Suprapubic skin (tissue), 4 donors: Measurements from ENCODE around the gene DAND5. TPM values are rescaled to one million over a fixed set of nuclear protein-coding genes. Genes with fewer than 3 reads are reported as not detected.
A peak's percentile ranks its signal among the peaks of the same experiment; 100 is the strongest.

Experiments
- DNase-seq, 2 donors: peaks; one replicate each; pipeline ENCODE4 v3.0.0-alpha.2; 2019; ENCODE audit warnings: low spot score in 2 of 2
- H3K27ac ChIP-seq: fragments of 200-600 bp; sonication (generic); one replicate; pipeline ENCODE4 v1.5.1; 2019
- H3K27me3 ChIP-seq: fragments of 200-600 bp; sonication (generic); one replicate; pipeline ENCODE4 v1.5.1; 2019
- H3K36me3 ChIP-seq: fragments of 200-600 bp; sonication (generic); one replicate; pipeline ENCODE4 v1.5.1; 2019
- H3K4me1 ChIP-seq: fragments of 200-600 bp; sonication (generic); one replicate; pipeline ENCODE4 v1.5.1; 2019
- H3K4me3 ChIP-seq: fragments of 200-600 bp; sonication (generic); one replicate; pipeline ENCODE4 v1.5.1; 2019; ENCODE audit warnings: mild to moderate bottlenecking
- H3K9me3 ChIP-seq: fragments of 200-600 bp; sonication (generic); one replicate; pipeline ENCODE4 v1.5.1; 2019
- CTCF ChIP-seq, 2 donors: fragments of 200-600 bp in 1 of 2; fragments of 450-650 bp in 1 of 2; sonication (generic) in 1 of 2; IDR thresholded peaks; one replicate each; pipeline ENCODE4 v1.5.1; 2016 to 2019; ENCODE audit warnings: antibody characterized with exemption in 2 of 2, mild to moderate bottlenecking in 1 of 2, moderate library complexity in 1 of 2
- EP300 ChIP-seq: sonication (generic); formaldehyde crosslinking; IDR thresholded peaks from one replicate; pipeline ENCODE4 v1.6.1; 2017; ENCODE audit warnings: antibody characterized with exemption
- POLR2A ChIP-seq, 2 donors: fragments of 450-650 bp; IDR thresholded peaks; one replicate each; pipeline ENCODE4 v1.6.1; 2017; ENCODE audit warnings: antibody characterized with exemption in 2 of 2, mild to moderate bottlenecking in 2 of 2, moderate library complexity in 2 of 2
- POLR2AphosphoS5 ChIP-seq, 3 donors: sonication (generic); formaldehyde crosslinking; IDR thresholded peaks; one replicate each; pipeline ENCODE4 v1.6.1; 2017; ENCODE audit warnings: antibody characterized with exemption in 3 of 3
- whole genome bisulfite sequencing: methylation state at CpG from one replicate; pipeline ENCODE4 v1.1.5; 2018; 5-methylcytosine and 5-hydroxymethylcytosine counted together
- total RNA-seq, 4 donors: library from RNA; depleted of rRNA; stranded (reverse); fragments of >200 nt; gene quantifications; one replicate each; pipeline ENCODE4 v1.1.0, GENCODE V29; 2016

Gene DAND5
- total RNA-seq, 4 donors from 2014 or later, result not detected

GRCh38 chr19:12994701-12995595 lies 25.6 kb downstream of the DAND5 start, which contains the start of gene NFIX:
Gene NFIX (plus strand): TSS chr19:12995475. CDS start chr19:12995838, 363 bp downstream.
- no peaks in the 10 kb centered on the region for H3K9me3 ChIP-seq
- no peak for TF ChIP-seq EP300
- TF ChIP-seq POLR2AphosphoS5 (IDR thresholded peaks at IDR 0.05), result peak in 2 of 3 donors; percentile 28 to 63
- peak within 1 kb of the TSS; percentile 97 for H3K27ac ChIP-seq
- peak within 1 kb of the TSS; percentile 89 for H3K4me3 ChIP-seq
- 24% methylated on average over 16 of the region's 84 CpGs for WGBS
- H3K27me3 ChIP-seq, result no peaks in the 10 kb centered on the region
- H3K36me3 ChIP-seq, result no peaks in the 10 kb centered on the region
- peak; percentile 80 to 90 for DNase-seq
- H3K4me1 ChIP-seq, result peaks cover 47% of the 10 kb centered on the region

GRCh38 chr19:12995596-12996405 lies 26.4 kb downstream of the DAND5 start:
- no peaks in the 10 kb centered on the region for H3K27me3 ChIP-seq
- peak overlapping the region; percentile 89 for H3K4me3 ChIP-seq
- peak in 1 of 2 donors; percentile 76 for DNase-seq
- no peaks in the 10 kb centered on the region for H3K9me3 ChIP-seq
- TF ChIP-seq POLR2AphosphoS5 (IDR thresholded peaks at IDR 0.05), result no peak
- no peak for TF ChIP-seq EP300
- TF ChIP-seq POLR2A (IDR thresholded peaks at IDR 0.05), result no peak
- peaks cover 55% of the 10 kb centered on the region for H3K4me1 ChIP-seq
- no peaks in the 10 kb centered on the region for H3K36me3 ChIP-seq
- 0% methylated on average over 9 of the region's 129 CpGs for WGBS
- H3K27ac ChIP-seq, result peak overlapping the region; percentile 97

DNA sequence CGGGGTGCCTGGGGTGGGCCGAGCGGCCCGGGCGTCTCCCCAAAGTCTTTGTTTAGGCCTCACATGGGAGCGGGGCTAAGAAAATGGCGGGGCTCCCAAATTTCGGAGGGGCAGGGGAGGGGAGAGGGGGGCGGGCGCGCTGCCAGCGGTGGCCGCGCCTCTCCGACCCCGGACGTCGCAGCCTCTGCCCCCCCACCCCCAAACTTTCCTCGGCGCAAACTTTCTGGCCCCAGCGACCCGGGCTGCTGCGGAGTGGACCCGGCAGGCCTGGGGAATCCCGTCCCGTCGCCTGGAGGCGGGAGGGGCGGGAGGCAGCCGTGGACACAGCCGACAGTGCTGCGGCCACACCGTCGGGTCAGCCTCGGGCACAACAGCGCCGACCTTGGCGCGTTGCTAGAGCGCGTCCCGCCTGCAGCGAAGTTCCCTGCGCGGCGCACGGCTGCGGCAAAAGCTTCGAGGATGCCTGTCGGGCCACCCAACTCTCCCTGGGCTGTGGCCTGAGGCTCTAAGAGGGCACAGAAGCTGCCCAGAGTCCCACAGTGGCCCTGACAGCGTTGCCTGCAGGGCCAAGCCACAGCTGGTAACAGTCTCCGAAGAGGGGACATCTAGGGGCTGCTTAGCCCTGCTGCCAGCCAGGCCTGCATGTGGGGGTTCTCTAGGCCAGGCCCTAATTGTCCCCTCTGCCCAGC lies 27.2 kb downstream of the DAND5 start:
- 0% methylated on average over 9 of the region's 52 CpGs for WGBS
- TF ChIP-seq CTCF (IDR thresholded peaks at IDR 0.05), result no peak
- TF ChIP-seq EP300, result no peak
- peak in 1 of 3 donors; percentile 48 for TF ChIP-seq POLR2AphosphoS5 (IDR thresholded peaks at IDR 0.05)
- H3K27me3 ChIP-seq, result no peaks in the 10 kb centered on the region
- no peak for DNase-seq
- H3K36me3 ChIP-seq, result no peaks in the 10 kb centered on the region
- H3K27ac ChIP-seq, result peak overlapping the region; percentile 97
- peak overlapping the region; percentile 89 for H3K4me3 ChIP-seq
- H3K4me1 ChIP-seq, result peaks cover 63% of the 10 kb centered on the region
- H3K9me3 ChIP-seq, result no peaks in the 10 kb centered on the region

DNA sequence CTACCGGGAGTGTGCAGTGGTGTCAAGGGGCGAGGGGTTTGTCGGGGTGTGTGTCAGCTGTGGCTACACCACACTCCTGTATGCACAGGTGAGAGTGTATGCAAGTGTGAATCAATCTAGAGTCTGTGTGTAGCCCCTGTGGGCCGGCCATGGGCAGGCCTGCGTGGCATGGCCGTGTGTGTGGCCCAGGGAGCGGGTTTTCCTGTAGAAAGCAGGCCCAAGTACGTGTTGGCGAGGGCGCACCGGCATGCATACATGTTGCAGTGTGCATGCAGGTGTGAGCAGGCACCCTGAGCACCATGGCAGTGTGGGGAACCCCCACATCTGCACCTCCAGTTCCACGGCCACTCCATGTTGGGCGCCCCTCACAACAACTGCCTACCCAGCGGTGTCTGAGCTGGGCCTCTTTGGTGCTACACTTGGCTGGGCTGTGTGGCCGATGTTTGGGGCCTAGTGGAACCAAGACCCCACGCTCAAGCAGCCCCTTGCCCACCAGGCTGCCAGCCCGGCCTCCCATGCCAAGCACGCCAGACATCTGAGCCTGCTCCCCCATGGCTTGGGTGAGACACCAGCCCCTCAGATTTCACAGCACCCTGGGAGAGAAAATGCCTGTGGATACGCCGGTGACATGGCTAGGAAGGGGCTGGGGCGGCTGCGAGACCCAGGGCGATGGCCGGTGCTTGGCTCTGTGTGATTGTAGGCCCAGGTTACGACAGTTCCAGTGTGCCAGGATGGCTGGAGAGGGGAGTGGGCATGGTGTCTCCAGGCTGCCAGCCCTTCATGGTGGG lies 28.0 kb downstream of the DAND5 start:
- DNase-seq, result no peak
- H3K4me1 ChIP-seq, result peaks cover 71% of the 10 kb centered on the region
- no peak for TF ChIP-seq POLR2A (IDR thresholded peaks at IDR 0.05)

GRCh38 chr19:12997967-12998940 lies 28.9 kb downstream of the DAND5 start:
- no peaks in the 10 kb centered on the region for H3K36me3 ChIP-seq
- H3K27ac ChIP-seq, result peak overlapping the region; percentile 97
- peaks cover 80% of the 10 kb centered on the region for H3K4me1 ChIP-seq
- 42% methylated on average over 32 of the region's 32 CpGs for WGBS
- DNase-seq, result no peak
- H3K27me3 ChIP-seq, result no peaks in the 10 kb centered on the region
- no peaks in the 10 kb centered on the region for H3K9me3 ChIP-seq
- TF ChIP-seq POLR2A (IDR thresholded peaks at IDR 0.05) (no peak), POLR2AphosphoS5 (IDR thresholded peaks at IDR 0.05) (no peak), EP300 (no peak), CTCF (IDR thresholded peaks at IDR 0.05) (no peak)
- H3K4me3 ChIP-seq, result peak overlapping the region; percentile 89

More for the DNA sequence above, 28.0 kb downstream of the DAND5 start:
- no peaks in the 10 kb centered on the region for H3K27me3 ChIP-seq
- peak overlapping the region; percentile 97 for H3K27ac ChIP-seq
- no peaks in the 10 kb centered on the region for H3K9me3 ChIP-seq
- WGBS, result 20% methylated on average over 14 of the region's 25 CpGs
- H3K36me3 ChIP-seq, result no peaks in the 10 kb centered on the region
- H3K4me3 ChIP-seq, result peak overlapping the region; percentile 89
